ENCODE results near the gene XXYLT1.

The XXYLT1 gene

DNA sequence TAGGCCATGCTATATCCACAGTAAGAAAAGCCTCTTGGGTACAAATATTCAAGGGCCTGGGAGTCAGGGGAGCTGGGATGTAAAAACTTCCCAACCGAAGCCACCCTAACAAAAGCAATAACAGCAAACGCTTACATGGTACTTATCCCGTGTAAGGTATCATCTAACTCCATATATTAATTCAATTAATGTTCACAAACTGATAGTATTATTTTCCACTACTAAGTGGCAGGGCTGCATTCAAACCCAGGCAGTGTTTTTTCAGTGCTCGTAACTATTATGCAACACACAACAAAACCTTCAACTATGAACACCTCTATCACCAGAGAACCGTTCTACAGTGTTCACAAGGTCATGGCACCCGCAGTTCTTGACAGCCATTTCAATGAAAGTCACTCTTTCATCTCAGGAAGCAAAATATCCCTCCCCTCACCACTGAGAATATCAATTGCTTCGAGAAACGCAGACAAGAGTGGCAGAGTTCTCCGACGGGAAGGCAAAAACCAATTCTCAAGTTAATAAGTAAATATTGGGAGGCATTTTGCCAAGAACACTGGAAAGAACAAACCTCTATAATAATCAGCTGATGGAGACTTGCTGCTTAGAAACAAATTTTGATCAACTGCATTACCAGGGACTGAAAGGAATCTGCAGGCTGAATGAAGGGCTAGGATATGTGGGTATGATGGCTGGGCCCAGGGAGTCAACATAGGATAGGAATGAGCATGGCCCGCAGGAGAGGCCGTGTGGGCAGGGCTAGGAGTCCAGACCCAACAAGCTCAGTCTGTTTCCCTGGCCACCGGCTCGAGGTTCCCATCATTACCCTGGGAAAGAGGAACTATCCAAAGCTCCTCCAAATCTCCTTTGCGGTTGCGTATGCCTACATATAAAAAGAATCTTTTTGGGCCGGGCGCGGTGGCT, 72.3 kb downstream of the XXYLT1 start:
- no peak overlapping the region for H3K4me3 ChIP-seq (ENCODE audit: insufficient read depth, low read length, poor library complexity, severe bottlenecking)
- no peaks in the 10 kb centered on the region for H3K27me3 ChIP-seq (ENCODE audit: low read length)
- H3K27ac ChIP-seq (ENCODE audit: low read depth, low read length), result no peak overlapping the region
- H3K4me2 ChIP-seq (ENCODE audit: low read depth, low read length, poor library complexity, severe bottlenecking), result no peak overlapping the region
- H3K9ac ChIP-seq (ENCODE audit: low read length), result no peak overlapping the region
- H3K9me2 ChIP-seq (replicated peaks; ENCODE audit: insufficient read depth, low read length), result no peaks in the 10 kb centered on the region
- H3F3A ChIP-seq (ENCODE audit: insufficient read depth), result no peaks in the 10 kb centered on the region
- no peaks in the 10 kb centered on the region for H4K20me1 ChIP-seq (ENCODE audit: low read depth, low read length)
- H3K79me2 ChIP-seq (ENCODE audit: insufficient read depth, low read length), result no peaks in the 10 kb centered on the region
- H2AFZ ChIP-seq (ENCODE audit: low read depth, low read length, severe bottlenecking), result no peak overlapping the region
- H3K9me3 ChIP-seq (ENCODE audit: insufficient read depth, low read length), result no peaks in the 10 kb centered on the region
- H3K36me3 ChIP-seq (ENCODE audit: low read length), result no peaks in the 10 kb centered on the region
- no peak for TF ChIP-seq EZH2phosphoT487 (conservative IDR thresholded peaks at IDR 0.05; ENCODE audit: low read length)
- TF ChIP-seq, protein P1, sequence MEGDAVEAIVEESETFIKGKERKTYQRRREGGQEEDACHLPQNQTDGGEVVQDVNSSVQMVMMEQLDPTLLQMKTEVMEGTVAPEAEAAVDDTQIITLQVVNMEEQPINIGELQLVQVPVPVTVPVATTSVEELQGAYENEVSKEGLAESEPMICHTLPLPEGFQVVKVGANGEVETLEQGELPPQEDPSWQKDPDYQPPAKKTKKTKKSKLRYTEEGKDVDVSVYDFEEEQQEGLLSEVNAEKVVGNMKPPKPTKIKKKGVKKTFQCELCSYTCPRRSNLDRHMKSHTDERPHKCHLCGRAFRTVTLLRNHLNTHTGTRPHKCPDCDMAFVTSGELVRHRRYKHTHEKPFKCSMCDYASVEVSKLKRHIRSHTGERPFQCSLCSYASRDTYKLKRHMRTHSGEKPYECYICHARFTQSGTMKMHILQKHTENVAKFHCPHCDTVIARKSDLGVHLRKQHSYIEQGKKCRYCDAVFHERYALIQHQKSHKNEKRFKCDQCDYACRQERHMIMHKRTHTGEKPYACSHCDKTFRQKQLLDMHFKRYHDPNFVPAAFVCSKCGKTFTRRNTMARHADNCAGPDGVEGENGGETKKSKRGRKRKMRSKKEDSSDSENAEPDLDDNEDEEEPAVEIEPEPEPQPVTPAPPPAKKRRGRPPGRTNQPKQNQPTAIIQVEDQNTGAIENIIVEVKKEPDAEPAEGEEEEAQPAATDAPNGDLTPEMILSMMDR (IDR thresholded peaks at IDR 0.05; ENCODE audit: insufficient read depth, low read length, poor library complexity, severe bottlenecking), result no peak

DNA sequence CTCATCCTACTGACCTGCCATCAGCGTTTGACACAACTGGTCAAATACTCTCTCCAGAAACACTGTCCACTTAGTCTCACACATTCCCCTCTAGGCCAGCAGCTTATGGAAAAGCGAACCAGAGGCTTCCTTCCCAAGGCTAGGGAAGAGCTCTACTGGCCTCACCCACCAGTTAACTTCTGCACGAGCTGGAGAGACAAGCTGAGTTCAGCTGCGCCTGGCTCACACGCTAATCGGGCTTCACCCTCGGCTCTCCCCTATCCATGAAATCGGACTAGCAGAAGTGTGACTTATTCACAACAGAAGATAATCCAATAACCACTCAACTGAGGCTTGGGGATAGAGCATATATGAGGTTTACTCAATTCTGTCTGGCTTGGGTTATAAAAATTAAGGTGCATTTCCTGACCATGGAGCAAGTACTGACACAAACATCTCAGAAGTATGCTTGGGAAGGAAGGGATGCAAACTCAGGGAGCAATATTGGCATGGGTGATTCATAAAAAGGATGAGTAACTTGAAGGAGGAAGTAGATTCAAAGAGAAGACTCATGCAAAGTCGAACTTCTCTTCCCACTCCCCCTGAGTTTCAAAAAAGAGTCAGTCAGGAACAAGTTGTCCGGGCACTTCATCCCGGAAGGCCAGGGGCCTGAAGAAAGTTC, 73.1 kb downstream of the XXYLT1 start:
- H3K4me3 ChIP-seq (ENCODE audit: insufficient read depth, low read length, poor library complexity, severe bottlenecking), result no peak overlapping the region
- no peak for TF ChIP-seq EZH2phosphoT487 (conservative IDR thresholded peaks at IDR 0.05; ENCODE audit: low read length)
- TF ChIP-seq, protein P1 (IDR thresholded peaks at IDR 0.05; ENCODE audit: insufficient read depth, low read length, poor library complexity, severe bottlenecking), result no peak
- no peaks in the 10 kb centered on the region for H3F3A ChIP-seq (ENCODE audit: insufficient read depth)
- no peak overlapping the region for H3K4me2 ChIP-seq (ENCODE audit: low read depth, low read length, poor library complexity, severe bottlenecking)
- H3K27ac ChIP-seq (ENCODE audit: low read depth, low read length), result no peak overlapping the region
- no peaks in the 10 kb centered on the region for H4K20me1 ChIP-seq (ENCODE audit: low read depth, low read length)
- H3K27me3 ChIP-seq (ENCODE audit: low read length), result no peaks in the 10 kb centered on the region
- H3K79me2 ChIP-seq (ENCODE audit: insufficient read depth, low read length), result no peaks in the 10 kb centered on the region
- no peak overlapping the region for H2AFZ ChIP-seq (ENCODE audit: low read depth, low read length, severe bottlenecking)
- no peak overlapping the region for H3K9ac ChIP-seq (ENCODE audit: low read length)
- H3K9me2 ChIP-seq (replicated peaks; ENCODE audit: insufficient read depth, low read length), result no peaks in the 10 kb centered on the region
- H3K9me3 ChIP-seq (ENCODE audit: insufficient read depth, low read length), result no peaks in the 10 kb centered on the region
- no peaks in the 10 kb centered on the region for H3K36me3 ChIP-seq (ENCODE audit: low read length)

DNA sequence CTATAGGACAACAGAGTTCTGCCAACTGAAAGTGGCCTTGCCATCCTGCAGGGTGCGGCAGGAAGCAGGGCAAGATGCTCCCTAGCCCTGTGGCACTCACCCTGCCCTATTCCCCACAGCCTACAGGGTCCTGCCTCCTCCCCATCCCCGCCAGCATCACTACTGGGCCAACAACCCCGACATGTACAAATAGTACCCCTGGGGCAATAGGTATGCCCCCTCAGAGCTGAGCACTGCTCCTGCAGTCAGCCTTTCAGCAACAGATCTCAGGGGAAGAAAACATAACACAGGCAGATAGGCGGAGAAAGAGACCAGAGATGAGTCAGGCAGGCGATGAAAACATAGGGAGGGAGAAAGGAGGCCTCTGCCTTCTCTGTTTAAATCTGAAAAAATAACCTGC, 74.7 kb downstream of the XXYLT1 start:
- Histone ChIP-seq H3K4me2 (ENCODE audit: low read depth, low read length, poor library complexity, severe bottlenecking) (no peak overlapping the region), H3K9me2 (replicated peaks; ENCODE audit: insufficient read depth, low read length) (no peaks in the 10 kb centered on the region), H3K9me3 (ENCODE audit: insufficient read depth, low read length) (peaks cover 8% of the 10 kb centered on the region; the same call in 1 of the 2 replicates), H3K36me3 (ENCODE audit: low read length) (no peaks in the 10 kb centered on the region), H3K9ac (ENCODE audit: low read length) (no peak overlapping the region), H3K27me3 (ENCODE audit: low read length) (no peaks in the 10 kb centered on the region), H3K27ac (ENCODE audit: low read depth, low read length) (no peak overlapping the region), H3K4me3 (ENCODE audit: insufficient read depth, low read length, poor library complexity, severe bottlenecking) (no peak overlapping the region), H2AFZ (ENCODE audit: low read depth, low read length, severe bottlenecking) (no peak overlapping the region), H4K20me1 (ENCODE audit: low read depth, low read length) (no peaks in the 10 kb centered on the region), H3K79me2 (ENCODE audit: insufficient read depth, low read length) (no peaks in the 10 kb centered on the region), H3F3A (ENCODE audit: insufficient read depth) (no peaks in the 10 kb centered on the region)
- TF ChIP-seq, protein P1 (IDR thresholded peaks at IDR 0.05; ENCODE audit: insufficient read depth, low read length, poor library complexity, severe bottlenecking), result no peak
- no peak for TF ChIP-seq EZH2phosphoT487 (conservative IDR thresholded peaks at IDR 0.05; ENCODE audit: low read length)

Data from SU-DHL-6 (cell line).